HepG2 (cell line): ENCODE measurements around the gene CRHR1. TPM values are rescaled to one million over a fixed set of nuclear protein-coding genes. Genes with fewer than 3 reads are reported as not detected.

Experiments used
- ATAC-seq: fragments of 200-7000 bp; cut with Tn5 transposase; 3 replicates; pipeline ENCODE4 v1.9.1; 2020; ENCODE audit warnings: mild to moderate bottlenecking, moderate library complexity
- BruUV-seq: library from RNA; stranded (reverse); fragments of 400-500 nt; replicated peaks from 2 replicates; lab custom pipeline; 2021; lab: Mats Ljungman, UMichigan
- CTCF ChIA-PET: fragments of 300-600 bp; formaldehyde crosslinking; extraction: SDS; loops from one replicate; lab custom pipeline; 2021; ENCODE audit warnings: low total read pairs, inconsistent platforms, low intra/inter-chr PET ratio; lab: Yijun Ruan, JAX
- POLR2A ChIA-PET: fragments of 350-600 bp; sonication (Branson Sonifier 250); formaldehyde crosslinking; loops from one replicate; lab custom pipeline; 2020; ENCODE audit warnings: antibody characterized with exemption, inconsistent platforms; lab: Yijun Ruan, JAX
- DNase-seq: peaks from one replicate; pipeline ENCODE4 v3.0.0-alpha.2; 2015; ENCODE audit warnings: low spot score
- FAIRE-seq: peaks from 3 replicates; lab custom pipeline; 2011; peaks lifted over from hg19 to GRCh38; lab: Jason Lieb, UNC
- H2AFZ ChIP-seq: one replicate; pipeline ENCODE4 v1.6.1; 2011; ENCODE audit warnings: low read length, inconsistent platforms
- H3K27ac ChIP-seq: fragments of 300-600 bp; 3 replicates; pipeline ENCODE4 v1.8.0; 2011; ENCODE audit warnings: mixed run types, mild to moderate bottlenecking, mixed read lengths, low read length, inconsistent platforms; ENCODE audit not compliant: insufficient read depth; ENCODE audit errors: extremely low read length
- H3K27me3 ChIP-seq, 2 experiments: fragments of 200-600 bp in 1 of 2; 2 replicates in 1 of 2; 3 replicates in 1 of 2; pipeline versions ENCODE4 v1.6.0 to v1.8.0; 2011; ENCODE audit warnings: low read length in 2 of 2, mild to moderate bottlenecking in 2 of 2, moderate library complexity in 2 of 2, inconsistent platforms in 1 of 2; ENCODE audit not compliant: insufficient read depth in 2 of 2, control insufficient read depth in 1 of 2
- H3K36me3 ChIP-seq, 2 experiments: fragments of 200-600 bp in 1 of 2; replicated peaks in 1 of 2; 2 replicates in 1 of 2; 3 replicates in 1 of 2; pipeline versions ENCODE4 v1.5.1 to v1.8.0; 2011; ENCODE audit warnings: low read length in 2 of 2, inconsistent platforms in 1 of 2; ENCODE audit not compliant: insufficient read depth in 2 of 2, control insufficient read depth in 1 of 2
- H3K4me1 ChIP-seq: 2 replicates; pipeline ENCODE4 v1.5.1; 2012; ENCODE audit warnings: low read length, inconsistent platforms; ENCODE audit not compliant: insufficient read depth
- H3K4me2 ChIP-seq: 2 replicates; pipeline ENCODE4 v1.6.0; 2011; ENCODE audit warnings: low read depth, low read length, inconsistent platforms
- H3K4me3 ChIP-seq, 3 experiments: fragments of 200-600 bp in 1 of 3; sonication (generic), shearing (Covaris generic) in 1 of 3; replicated peaks in 1 of 3; 2 replicates each; pipeline ENCODE4 v1.5.1; 2011 to 2016; ENCODE audit warnings: low read length in 3 of 3, inconsistent platforms in 2 of 3, low read depth in 2 of 3, mild to moderate bottlenecking in 2 of 3, control low read depth in 1 of 3, mixed read lengths in 1 of 3; ENCODE audit not compliant: insufficient read depth in 1 of 3
- H3K79me2 ChIP-seq: one replicate; pipeline ENCODE4 v1.6.1; 2011; ENCODE audit warnings: low read length, inconsistent platforms; ENCODE audit not compliant: insufficient read depth
- H3K9ac ChIP-seq: 2 replicates; pipeline ENCODE4 v1.6.0; 2011; ENCODE audit warnings: mild to moderate bottlenecking, low read depth, low read length, inconsistent platforms; ENCODE audit not compliant: insufficient read depth
- H3K9me3 ChIP-seq: 2 replicates; pipeline ENCODE4 v1.5.1; 2012; ENCODE audit warnings: mild to moderate bottlenecking, low read length
- H4K20me1 ChIP-seq: 2 replicates; pipeline ENCODE4 v1.6.0; 2011; ENCODE audit warnings: inconsistent platforms, mild to moderate bottlenecking, low read length, moderate library complexity; ENCODE audit not compliant: insufficient read depth
- CEBPG ChIP-seq: IDR thresholded peaks from 2 replicates; pipeline ENCODE4 v1.6.1; 2016
- ELF3 ChIP-seq: IDR thresholded peaks from 2 replicates; pipeline ENCODE4 v1.6.1; 2016; ENCODE audit warnings: missing genetic modification reagents, missing compliant biosample characterization
- PLRG1 ChIP-seq: fragments of 450-650 bp; conservative IDR thresholded peaks from 2 replicates; pipeline ENCODE4 v1.6.1; 2016
- YEATS4 ChIP-seq: sonication (generic); formaldehyde crosslinking; IDR thresholded peaks from 2 replicates; pipeline ENCODE4 v1.4.0; 2020; ENCODE audit warnings: missing genetic modification reagents, borderline replicate concordance
- WGBS: methylation state at CpG from one replicate; pipeline ENCODE4 v1.1.6; 2017; ENCODE audit warnings: low lambda C conversion rate; 5-methylcytosine and 5-hydroxymethylcytosine counted together
- in situ Hi-C: cut with HindIII; loops from 2 replicates; pipeline ENCODE4 v1.10.0; 2017; ENCODE audit warnings: low pct_unique_long_range_greater_than_20kb; ENCODE audit not compliant: extremely low pct_ligation_motif_present
- intact Hi-C: fragments of 100-400 bp; cut with micrococcal nuclease; formaldehyde crosslinking; loops from one replicate; pipeline ENCODE4 v1.10.0; 2022; ENCODE audit not compliant: unreplicated experiment
- polyA plus RNA-seq, 8 experiments: library from polyadenylated mRNA; depleted of rRNA in 3 of 8; stranded (reverse) in 7 of 8; unstranded in 1 of 8; fragments of >200 nt; fragmentation: Illumina TruSeq in 4 of 8; extraction: Trizol in 4 of 8; gene quantifications; 2 replicates each; pipeline versions ENCODE4 v1.2.1 to v1.2.3, GENCODE V29; 2011 to 2016; ENCODE audit warnings: low read depth in 4 of 8, missing spikeins in 1 of 8, mixed read lengths in 1 of 8; ENCODE audit not compliant: insufficient read depth in 1 of 8
- total RNA-seq, 5 experiments: library from RNA; depleted of rRNA; stranded (reverse); fragments of >200 nt; fragmentation: Illumina TruSeq; extraction: Trizol; gene quantifications; 2 replicates each; pipeline ENCODE4 v1.2.3, GENCODE V29; 2016; ENCODE audit warnings: low read depth in 1 of 5
- TF ChIP-seq, protein P1 (sequence below): IDR thresholded peaks from 2 replicates; pipeline ENCODE4 v1.6.1; 2012; ENCODE audit warnings: inconsistent platforms
- TF ChIP-seq, protein P2 (sequence below): sonication (generic); formaldehyde crosslinking; IDR thresholded peaks from 2 replicates; pipeline ENCODE4 v1.8.0; 2022; ENCODE audit warnings: missing genetic modification reagents, mild to moderate bottlenecking, inconsistent platforms, borderline replicate concordance
- TF ChIP-seq, protein P3 (sequence below): sonication (generic); formaldehyde crosslinking; IDR thresholded peaks from 2 replicates; pipeline ENCODE4 v1.9.0; 2021; ENCODE audit warnings: missing genetic modification reagents, borderline replicate concordance

Gene CRHR1
- total and polyA plus RNA-seq, 2 of the 13 experiments (the other 11 are each of a cell fraction or from before 2014, with no cell fraction given): not detected

DNA sequence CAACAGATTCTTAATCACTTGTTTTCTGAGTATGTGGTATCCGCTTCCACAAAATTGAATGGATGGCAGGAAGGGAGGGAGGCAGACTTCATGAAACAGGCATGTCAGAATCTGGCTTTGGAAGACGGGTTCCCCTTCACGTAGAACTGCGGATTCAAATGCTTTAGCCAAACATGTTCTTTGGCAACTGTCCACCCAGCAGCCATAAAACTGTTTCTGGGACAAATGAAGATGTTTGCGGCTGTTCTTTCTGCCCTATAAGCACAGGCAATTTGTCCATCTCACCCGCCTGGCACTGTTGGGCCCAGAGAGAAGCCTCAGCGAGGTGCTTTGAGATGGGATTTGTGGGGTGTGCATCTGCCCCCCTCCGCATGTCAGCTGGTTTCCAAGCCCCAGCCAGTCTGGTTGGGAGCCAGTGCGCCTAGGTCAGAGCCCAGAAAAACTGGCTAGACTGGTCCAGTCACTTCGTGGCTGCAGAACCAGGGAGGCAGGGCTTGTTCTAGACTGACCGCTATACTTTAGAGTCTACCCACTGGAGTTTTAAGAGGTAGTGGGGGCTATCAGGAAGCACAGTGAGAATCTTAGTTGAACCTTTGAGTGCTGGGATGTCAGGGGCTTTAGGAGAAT lies 6.3 kb downstream of the CRHR1 start:
- intact Hi-C loops (no loop called here), in situ Hi-C loops (no loop called here)
- POLR2A ChIA-PET: no interaction called here
- H3K36me3 ChIP-seq: no peaks in the 10 kb centered on the region
- FAIRE-seq (no peak), ATAC-seq (no peak), DNase-seq (no peak)
- H3K27ac ChIP-seq: no peak overlapping the region
- H4K20me1 ChIP-seq: peaks cover 6% of the 10 kb centered on the region; the same call in 1 of the 2 replicates
- H3K9me3 ChIP-seq: no peaks in the 10 kb centered on the region
- no peaks in the 10 kb centered on the region for H3K4me1 ChIP-seq
- no peak overlapping the region for H2AFZ ChIP-seq
- H3K27me3 ChIP-seq: peaks cover 32 to 93% of the 10 kb centered on the region in 2 experiments
- no peak for TF ChIP-seq ELF3 (CRISPR knock-in tag)
- H3K79me2 ChIP-seq: no peaks in the 10 kb centered on the region
- H3K4me3 ChIP-seq: no peak overlapping the region
- H3K4me2 ChIP-seq: no peak overlapping the region
- CTCF ChIA-PET: no interaction called here
- 12% methylated on average over 10 of the region's 11 CpGs for WGBS
- H3K9ac ChIP-seq: no peak overlapping the region
- BruUV-seq: no TSS peak

- Histone ChIP-seq H3K4me2 (no peak overlapping the region), H3K4me1 (no peaks in the 10 kb centered on the region), H3K4me3 (no peak overlapping the region), H3K27ac (no peak overlapping the region), H2AFZ (no peak overlapping the region), H3K9me3 (no peaks in the 10 kb centered on the region), H3K36me3 (no peaks in the 10 kb centered on the region), H4K20me1 (peaks cover 1% of the 10 kb centered on the region; the same call in 1 of the 2 replicates), H3K9ac (no peak overlapping the region), H3K27me3 (peaks cover 30 to 93% of the 10 kb centered on the region in 2 experiments), H3K79me2 (no peaks in the 10 kb centered on the region)
- ChIA-PET POLR2A (no interaction called here), CTCF (no interaction called here)
- FAIRE-seq (no peak), ATAC-seq (no peak), DNase-seq (no peak)
- 14% methylated on average over 8 of the region's 8 CpGs for WGBS
- TF ChIP-seq, protein P1, sequence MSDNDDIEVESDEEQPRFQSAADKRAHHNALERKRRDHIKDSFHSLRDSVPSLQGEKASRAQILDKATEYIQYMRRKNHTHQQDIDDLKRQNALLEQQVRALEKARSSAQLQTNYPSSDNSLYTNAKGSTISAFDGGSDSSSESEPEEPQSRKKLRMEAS: no peak
- TF ChIP-seq PLRG1 (no peak), CEBPG (CRISPR knock-in tag) (no peak), YEATS4 (CRISPR knock-in tag) (no peak)
- TF ChIP-seq, protein P2, sequence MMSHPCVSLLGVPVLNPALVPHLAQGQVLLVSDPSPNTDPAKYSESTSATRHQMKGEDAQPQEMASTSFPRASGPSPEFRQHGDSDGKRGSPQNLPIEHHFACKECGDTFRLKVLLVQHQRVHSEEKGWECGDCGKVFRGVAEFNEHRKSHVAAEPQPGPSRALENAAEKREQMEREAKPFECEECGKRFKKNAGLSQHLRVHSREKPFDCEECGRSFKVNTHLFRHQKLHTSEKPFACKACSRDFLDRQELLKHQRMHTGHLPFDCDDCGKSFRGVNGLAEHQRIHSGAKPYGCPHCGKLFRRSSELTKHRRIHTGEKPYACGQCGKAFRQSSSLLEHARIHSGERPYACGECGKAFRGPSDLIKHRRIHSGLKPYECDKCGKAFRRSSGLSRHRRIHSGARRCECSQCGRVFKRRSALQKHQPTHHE: no peak
- TF ChIP-seq, protein P3, sequence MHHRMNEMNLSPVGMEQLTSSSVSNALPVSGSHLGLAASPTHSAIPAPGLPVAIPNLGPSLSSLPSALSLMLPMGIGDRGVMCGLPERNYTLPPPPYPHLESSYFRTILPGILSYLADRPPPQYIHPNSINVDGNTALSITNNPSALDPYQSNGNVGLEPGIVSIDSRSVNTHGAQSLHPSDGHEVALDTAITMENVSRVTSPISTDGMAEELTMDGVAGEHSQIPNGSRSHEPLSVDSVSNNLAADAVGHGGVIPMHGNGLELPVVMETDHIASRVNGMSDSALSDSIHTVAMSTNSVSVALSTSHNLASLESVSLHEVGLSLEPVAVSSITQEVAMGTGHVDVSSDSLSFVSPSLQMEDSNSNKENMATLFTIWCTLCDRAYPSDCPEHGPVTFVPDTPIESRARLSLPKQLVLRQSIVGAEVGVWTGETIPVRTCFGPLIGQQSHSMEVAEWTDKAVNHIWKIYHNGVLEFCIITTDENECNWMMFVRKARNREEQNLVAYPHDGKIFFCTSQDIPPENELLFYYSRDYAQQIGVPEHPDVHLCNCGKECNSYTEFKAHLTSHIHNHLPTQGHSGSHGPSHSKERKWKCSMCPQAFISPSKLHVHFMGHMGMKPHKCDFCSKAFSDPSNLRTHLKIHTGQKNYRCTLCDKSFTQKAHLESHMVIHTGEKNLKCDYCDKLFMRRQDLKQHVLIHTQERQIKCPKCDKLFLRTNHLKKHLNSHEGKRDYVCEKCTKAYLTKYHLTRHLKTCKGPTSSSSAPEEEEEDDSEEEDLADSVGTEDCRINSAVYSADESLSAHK (CRISPR knock-in tag): no peak
- no TSS peak for BruUV-seq
- intact Hi-C loops (no loop called here), in situ Hi-C loops (no loop called here)
Observed at GRCh38 chr17:45791041-45791582, 7.0 kb downstream of the CRHR1 start.
